Liver (tissue), 9 donors: ENCODE data around the gene RGS7. TPM values are rescaled to one million over a fixed set of nuclear protein-coding genes. Genes with fewer than 3 reads are reported as not detected.

Source experiments
- DNase-seq: peaks from one replicate; pipeline ENCODE4 v3.0.0-alpha.2; 2017; ENCODE audit warnings: low spot score
- H3K27ac ChIP-seq, 2 donors: one replicate each; pipeline ENCODE4 v1.7.0; 2013; ENCODE audit warnings: inconsistent platforms in 2 of 2, low read length in 2 of 2, control low read depth in 1 of 2, low read depth in 1 of 2, mild to moderate bottlenecking in 1 of 2
- H3K27me3 ChIP-seq, 4 donors: one replicate each; pipeline versions ENCODE4 v1.6.1 to v1.7.0; 2013; ENCODE audit warnings: low read length in 3 of 4, inconsistent platforms in 1 of 4, mild to moderate bottlenecking in 1 of 4, moderate library complexity in 1 of 4; ENCODE audit not compliant: control insufficient read depth in 4 of 4, insufficient read depth in 4 of 4
- H3K36me3 ChIP-seq, 4 donors: one replicate each; pipeline versions ENCODE4 v1.6.1 to v1.7.0; 2013; ENCODE audit warnings: low read length in 3 of 4, mild to moderate bottlenecking in 3 of 4, low read depth in 1 of 4, moderate library complexity in 1 of 4; ENCODE audit not compliant: control insufficient read depth in 4 of 4, insufficient read depth in 3 of 4
- H3K4me1 ChIP-seq, 4 donors: one replicate each; pipeline versions ENCODE4 v1.6.1 to v1.7.0; 2013; ENCODE audit warnings: low read length in 3 of 4, mild to moderate bottlenecking in 3 of 4, moderate library complexity in 1 of 4; ENCODE audit not compliant: control insufficient read depth in 4 of 4, insufficient read depth in 4 of 4
- H3K4me3 ChIP-seq, 3 donors: one replicate each; pipeline versions ENCODE4 v1.6.1 to v1.7.0; 2013; ENCODE audit warnings: low read length in 3 of 3, control low read depth in 1 of 3, low read depth in 1 of 3, mild to moderate bottlenecking in 1 of 3
- H3K9ac ChIP-seq, 2 donors: one replicate each; pipeline ENCODE4 v1.7.0; 2013; ENCODE audit warnings: low read length in 2 of 2, mild to moderate bottlenecking in 2 of 2, moderate library complexity in 2 of 2, control low read depth in 1 of 2, low read depth in 1 of 2
- H3K9me3 ChIP-seq, 4 donors: one replicate each; pipeline versions ENCODE4 v1.6.1 to v1.7.0; 2013; ENCODE audit warnings: low read length in 3 of 4; ENCODE audit not compliant: control insufficient read depth in 4 of 4
- ATF3 ChIP-seq: IDR thresholded peaks from 2 replicates; pipeline ENCODE4 v1.6.1; 2016; ENCODE audit warnings: antibody characterized with exemption
- CTCF ChIP-seq: fragments of 150-350 bp; IDR thresholded peaks from 2 replicates; pipeline ENCODE4 v1.5.1; 2017; ENCODE audit warnings: improper control_type of control experiment, low read depth, low read length; ENCODE audit not compliant: missing input control
- EGR1 ChIP-seq, 2 donors: IDR thresholded peaks; 2 replicates each; pipeline ENCODE4 v1.6.1; 2016 to 2018; ENCODE audit warnings: antibody characterized with exemption in 2 of 2, low read depth in 2 of 2
- FOXA1 ChIP-seq: IDR thresholded peaks from 2 replicates; pipeline ENCODE4 v1.6.1; 2016; ENCODE audit warnings: antibody characterized with exemption
- FOXA2 ChIP-seq: IDR thresholded peaks from 2 replicates; pipeline ENCODE4 v1.6.1; 2016; ENCODE audit warnings: antibody characterized with exemption
- GABPA ChIP-seq, 2 donors: IDR thresholded peaks in 1 of 2; conservative IDR thresholded peaks in 1 of 2; 2 replicates each; pipeline ENCODE4 v1.6.1; 2016; ENCODE audit warnings: antibody characterized with exemption in 2 of 2, mild to moderate bottlenecking in 1 of 2, moderate library complexity in 1 of 2
- HNF4A ChIP-seq, 2 donors: conservative IDR thresholded peaks; 2 replicates each; pipeline ENCODE4 v1.6.1; 2016; ENCODE audit warnings: antibody characterized with exemption in 2 of 2, mild to moderate bottlenecking in 2 of 2
- HNF4G ChIP-seq: IDR thresholded peaks from 2 replicates; pipeline ENCODE4 v1.6.1; 2016; ENCODE audit warnings: antibody characterized with exemption
- JUND ChIP-seq, 2 donors: IDR thresholded peaks; 2 replicates each; pipeline ENCODE4 v1.6.1; 2016; ENCODE audit warnings: antibody characterized with exemption in 2 of 2
- MAX ChIP-seq: IDR thresholded peaks from 2 replicates; pipeline ENCODE4 v1.6.1; 2016; ENCODE audit warnings: antibody characterized with exemption
- NR2F2 ChIP-seq: IDR thresholded peaks from 2 replicates; pipeline ENCODE4 v1.6.1; 2016; ENCODE audit warnings: antibody characterized with exemption
- RAD21 ChIP-seq, 2 donors: IDR thresholded peaks; 2 replicates each; pipeline ENCODE4 v1.6.1; 2016; ENCODE audit warnings: antibody characterized with exemption in 2 of 2, mild to moderate bottlenecking in 2 of 2
- REST ChIP-seq: IDR thresholded peaks from 2 replicates; pipeline ENCODE4 v1.6.1; 2016; ENCODE audit warnings: antibody characterized with exemption, mild to moderate bottlenecking
- RXRA ChIP-seq, 2 donors: IDR thresholded peaks; 2 replicates each; pipeline ENCODE4 v1.6.1; 2017 to 2018; ENCODE audit warnings: antibody characterized with exemption in 2 of 2, mild to moderate bottlenecking in 1 of 2
- SP1 ChIP-seq: IDR thresholded peaks from 2 replicates; pipeline ENCODE4 v1.6.1; 2018; ENCODE audit warnings: antibody characterized with exemption, mild to moderate bottlenecking
- TAF1 ChIP-seq: conservative IDR thresholded peaks from 2 replicates; pipeline ENCODE4 v1.6.1; 2016; ENCODE audit warnings: antibody characterized with exemption, mild to moderate bottlenecking
- YY1 ChIP-seq: IDR thresholded peaks from 2 replicates; pipeline ENCODE4 v1.6.1; 2016; ENCODE audit warnings: antibody characterized with exemption, mild to moderate bottlenecking
- ZBTB33 ChIP-seq: IDR thresholded peaks from 2 replicates; pipeline ENCODE4 v1.6.1; 2016; ENCODE audit warnings: antibody characterized with exemption
- WGBS: extraction: QIAGEN DNeasy Blood & Tissue Kit; methylation state at CpG from one replicate; pipeline ENCODE4 v1.1.7; 2013; 5-methylcytosine and 5-hydroxymethylcytosine counted together
- polyA plus RNA-seq, 2 donors: library from polyadenylated mRNA; stranded (reverse) in 1 of 2; unstranded in 1 of 2; fragments of 200-250 nt in 1 of 2; fragments of >200 nt in 1 of 2; fragmentation: Nextera tagmentation in 1 of 2; extraction: Ambion mirVana in 1 of 2; gene quantifications; one replicate each; pipeline versions ENCODE4 v1.2.1 to v1.2.3, GENCODE V29; 2013 to 2015
- total RNA-seq, 2 donors: library from RNA; depleted of rRNA; stranded (reverse); fragments of >200 nt; gene quantifications; one replicate each; pipeline ENCODE4 v1.2.3, GENCODE V29; 2014
- donor health status: healthy.
- donor health status: healthy.
- donor health status: healthy.
- donor health status: healthy.
- donor health status: healthy.

The RGS7 gene
- total and polyA plus RNA-seq, 4 donors, result 0.05 to 0.18 TPM; not detected in 2

GRCh38 chr1:240766831-240767230 lies 590.2 kb downstream of the RGS7 start:
- Histone ChIP-seq H3K27ac (no peak overlapping the region), H3K9ac (no peak overlapping the region), H3K4me1 (no peaks in the 10 kb centered on the region), H3K4me3 (no peak overlapping the region), H3K9me3 (no peaks in the 10 kb centered on the region), H3K36me3 (no peaks in the 10 kb centered on the region), H3K27me3 (peaks cover 0 to 5% (median 0%) of the 10 kb centered on the region in 4 donors)
- DNase-seq, result no peak
- no peak for TF ChIP-seq ATF3
- TF ChIP-seq FOXA1, result no peak
- TF ChIP-seq HNF4G, result no peak
- TF ChIP-seq CTCF, result no peak
- TF ChIP-seq RAD21 (IDR thresholded peaks at IDR 0.05), result no peak
- no peak for TF ChIP-seq TAF1
- TF ChIP-seq ZBTB33, result no peak
- no peak for TF ChIP-seq GABPA (IDR thresholded peaks at IDR 0.05 in 1 of 2, conservative IDR thresholded peaks at IDR 0.05 in 1 of 2)

GRCh38 chr1:240765732-240766363 lies 591.2 kb downstream of the RGS7 start:
- Histone ChIP-seq H3K9me3 (no peaks in the 10 kb centered on the region), H3K4me3 (no peak overlapping the region), H3K27me3 (peaks cover 0 to 3% (median 0%) of the 10 kb centered on the region in 4 donors), H3K4me1 (no peaks in the 10 kb centered on the region), H3K36me3 (no peaks in the 10 kb centered on the region), H3K27ac (no peak overlapping the region), H3K9ac (no peak overlapping the region)
- TF ChIP-seq NR2F2, result no peak
- no peak for TF ChIP-seq FOXA2
- no peak for TF ChIP-seq RXRA (IDR thresholded peaks at IDR 0.05)
- no peak for TF ChIP-seq REST
- no peak for TF ChIP-seq CTCF
- no peak for TF ChIP-seq ZBTB33
- no peak for TF ChIP-seq MAX
- TF ChIP-seq JUND (IDR thresholded peaks at IDR 0.05), result no peak
- TF ChIP-seq YY1, result no peak
- TF ChIP-seq FOXA1, result no peak
- TF ChIP-seq HNF4A (conservative IDR thresholded peaks at IDR 0.05), result no peak
- no peak for TF ChIP-seq SP1
- TF ChIP-seq ATF3, result no peak
- no peak for TF ChIP-seq RAD21 (IDR thresholded peaks at IDR 0.05)
- no peak for TF ChIP-seq EGR1 (IDR thresholded peaks at IDR 0.05; ENCODE audit: low read depth in 2 of 2)
- no peak for TF ChIP-seq HNF4G
- no peak for TF ChIP-seq GABPA (IDR thresholded peaks at IDR 0.05 in 1 of 2, conservative IDR thresholded peaks at IDR 0.05 in 1 of 2)
- WGBS, result 58% methylated on average over 5 of the region's 5 CpGs
- DNase-seq, result no peak
